GM18502 (cell line): ENCODE data around the gene FGF1.

Experiments used
- ATAC-seq: cut with Tn5 transposase; IDR thresholded peaks from one replicate; pipeline ENCODE4 v1.9.1; 2021; ENCODE audit warnings: mild to moderate bottlenecking; ENCODE audit not compliant: unreplicated experiment, poor library complexity

FGF1 gene

GRCh38 chr5:142697356-142698255 is 11.7 kb upstream of the FGF1 start:
- no peak for ATAC-seq

GRCh38 chr5:142696379-142696778 is 10.5 kb upstream of the FGF1 start:
- no peak for ATAC-seq

DNA sequence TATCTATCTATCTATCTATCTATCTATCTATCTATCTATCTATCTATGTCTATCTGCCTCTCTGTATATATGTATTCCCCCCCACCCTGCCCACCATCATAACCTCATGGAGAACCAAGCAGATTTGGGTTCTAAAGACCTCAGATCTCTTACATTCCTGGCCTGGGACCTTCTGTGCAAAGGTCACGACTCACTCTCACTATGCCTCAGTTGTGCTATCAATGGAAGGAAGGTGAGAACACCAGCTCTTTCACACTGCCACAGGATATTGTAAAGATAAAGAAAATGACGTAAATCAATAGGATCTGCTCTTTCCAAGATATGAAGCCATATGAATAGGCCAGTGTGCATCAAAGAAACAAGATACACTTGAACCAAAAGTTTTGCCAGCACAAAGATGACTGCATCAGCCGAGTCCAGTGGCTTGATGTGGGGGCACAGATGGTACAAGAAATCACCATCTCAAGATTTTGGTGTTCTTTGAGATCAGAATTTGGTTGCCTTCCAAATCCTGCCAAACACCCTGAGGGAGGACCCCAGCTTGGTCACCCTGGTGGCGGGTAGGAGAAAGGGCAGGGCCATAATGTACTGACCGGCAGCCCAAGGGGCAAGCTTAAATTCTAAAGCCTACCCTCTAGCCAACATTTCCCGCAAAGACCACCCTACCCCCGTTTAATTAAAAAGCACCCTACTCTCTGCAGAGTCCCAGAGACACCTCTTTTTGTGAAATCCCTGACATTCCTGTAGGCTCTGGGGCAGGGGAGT is 8.4 kb upstream of the FGF1 start:
- ATAC-seq, result no peak

DNA sequence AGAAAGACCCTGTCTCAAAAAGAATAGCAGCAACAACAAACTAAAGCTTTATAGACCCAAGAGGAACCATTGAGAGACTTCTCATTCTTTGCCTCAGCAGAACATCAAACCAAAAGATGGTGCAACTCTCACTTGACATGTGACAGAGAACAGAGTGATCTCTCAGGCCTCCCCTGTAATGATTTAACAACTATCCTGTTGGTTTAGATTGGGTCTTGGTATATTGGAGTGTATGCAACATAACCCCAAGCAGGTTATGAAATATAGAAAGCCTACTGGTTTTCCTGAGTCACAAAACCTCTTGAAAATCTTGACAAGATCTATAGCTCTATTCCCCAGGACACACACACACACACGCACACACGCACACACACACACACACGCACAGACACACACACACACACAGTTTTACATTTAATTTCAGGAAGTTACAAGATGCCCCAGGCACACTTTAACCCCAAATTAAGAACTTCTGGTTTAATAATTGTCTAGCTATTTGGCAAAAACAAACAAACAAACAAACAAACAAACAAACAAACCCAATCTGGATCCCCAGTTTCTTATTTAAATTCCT is 6.5 kb upstream of the FGF1 start:
- no peak for ATAC-seq

DNA sequence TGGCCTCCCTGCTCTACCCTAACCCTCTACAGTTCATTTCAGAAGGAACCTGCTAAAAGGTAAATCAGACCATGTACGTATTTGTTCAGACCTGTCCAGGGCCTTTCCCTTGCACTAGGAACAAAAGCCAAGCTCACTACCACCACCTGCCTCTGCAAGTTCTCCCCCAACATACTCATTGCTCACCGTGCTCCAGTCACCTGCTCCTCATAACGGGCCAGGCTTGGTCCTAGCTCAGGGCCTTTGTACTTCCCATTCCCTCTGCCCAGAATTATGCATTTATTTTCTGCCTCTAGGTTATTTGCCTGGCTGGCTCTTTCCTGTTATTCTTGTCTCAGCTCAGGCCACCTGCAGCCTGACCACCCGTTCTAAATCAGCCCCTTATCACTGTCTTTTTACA is 4.8 kb upstream of the FGF1 start:
- ATAC-seq, result no peak

DNA sequence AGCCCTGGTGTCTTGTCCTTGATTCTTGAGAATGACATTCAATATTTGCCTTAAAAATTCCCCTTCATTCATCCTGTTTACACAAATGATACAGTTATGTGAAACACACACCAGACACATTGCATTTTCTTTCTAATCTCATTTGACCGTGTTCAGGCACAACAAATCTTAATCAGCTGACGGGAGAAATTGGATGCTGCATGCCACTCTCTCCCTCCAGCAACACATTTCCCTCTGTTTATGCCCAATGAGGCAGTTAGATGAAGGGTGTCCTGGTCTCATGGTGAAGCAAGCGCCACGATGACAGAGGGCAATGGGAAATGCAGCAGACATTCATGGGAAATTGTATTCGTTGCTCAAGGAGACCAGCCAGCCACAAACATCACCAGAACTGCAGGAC is 3.2 kb upstream of the FGF1 start:
- ATAC-seq, result no peak

- ATAC-seq, result no peak
Measured at GRCh38 chr5:142688281-142688989, 2.5 kb upstream of the FGF1 start.

GRCh38 chr5:142686968-142687367 is 1.1 kb upstream of the FGF1 start:
- ATAC-seq, result no peak

- ATAC-seq, result no peak
Measured at GRCh38 chr5:142686210-142686734, 382 bp upstream of the FGF1 start.

- ATAC-seq, result no peak
Measured at GRCh38 chr5:142684508-142685041, 1.3 kb downstream of the FGF1 start.

GRCh38 chr5:142683881-142684505 is 1.9 kb downstream of the FGF1 start:
- no peak for ATAC-seq

- ATAC-seq, result no peak
Measured at GRCh38 chr5:142683116-142683515, 2.8 kb downstream of the FGF1 start.

DNA sequence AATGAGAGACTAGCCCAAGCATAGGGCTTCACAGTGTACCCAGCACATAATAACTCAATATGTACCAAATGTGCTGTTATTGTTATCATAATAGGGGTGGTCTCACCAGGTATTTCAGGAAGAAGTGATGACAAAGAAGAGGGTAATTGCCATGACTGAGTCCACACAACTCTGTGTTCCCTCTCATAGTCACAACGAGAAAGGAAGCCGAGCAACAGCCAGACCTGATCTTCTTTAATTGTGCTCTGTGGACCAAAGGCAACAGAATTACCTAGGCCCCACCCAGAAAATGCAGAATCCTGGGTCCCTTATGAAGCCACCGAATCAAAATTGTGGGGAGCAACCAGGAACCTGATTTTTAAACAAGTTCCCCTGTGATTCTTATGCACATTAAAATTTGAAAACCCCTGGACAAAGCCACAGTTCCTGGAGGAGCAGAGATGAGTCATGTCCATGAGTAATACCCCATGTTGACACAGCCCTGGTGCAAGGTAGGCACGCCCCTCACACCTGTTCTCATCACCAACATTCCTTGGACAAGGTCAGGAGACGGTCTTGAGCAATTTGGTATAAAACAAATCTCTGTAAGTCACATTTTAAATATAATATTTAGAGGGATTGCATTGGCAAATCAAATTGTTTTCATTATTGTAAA is 5.2 kb downstream of the FGF1 start:
- ATAC-seq, result no peak

DNA sequence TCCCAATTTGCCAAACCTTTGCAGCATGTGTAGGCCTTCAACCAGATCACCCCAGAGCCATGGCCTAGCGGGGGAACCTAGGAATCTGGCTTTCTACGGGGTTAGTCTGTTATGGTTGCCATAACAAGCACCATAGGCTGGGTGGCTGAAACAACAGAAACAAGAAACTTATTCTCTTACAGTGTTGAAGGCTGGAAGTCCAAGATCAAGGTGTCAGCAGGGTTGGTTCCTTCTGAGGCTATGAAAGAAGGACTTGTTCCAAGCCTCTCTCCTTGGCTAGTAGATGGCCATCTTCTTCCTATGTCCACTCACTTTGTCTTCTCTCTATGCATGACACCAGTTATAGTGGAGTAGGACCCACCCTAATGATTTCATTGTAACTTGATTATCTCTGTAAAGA is 6.1 kb downstream of the FGF1 start:
- ATAC-seq, result no peak

DNA sequence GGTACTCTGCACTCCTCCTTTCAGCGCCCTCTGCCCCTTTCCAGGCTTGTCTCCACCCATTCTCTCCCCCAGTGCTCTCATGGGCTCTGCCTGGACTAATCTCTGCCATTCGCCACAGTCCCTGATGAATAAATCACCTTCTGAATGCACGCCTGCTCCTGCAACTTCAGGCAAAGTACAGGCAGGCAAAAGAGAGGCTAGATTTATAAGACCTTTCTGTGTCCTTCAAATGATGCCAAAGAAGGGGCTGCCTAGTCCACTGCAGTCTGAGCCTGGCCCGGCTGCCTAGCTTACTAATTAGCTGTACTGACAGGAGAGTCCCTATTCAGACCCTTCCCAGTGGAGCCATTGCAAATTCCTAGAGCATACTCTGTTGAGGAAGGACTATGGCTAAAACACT is 7.4 kb downstream of the FGF1 start:
- no peak for ATAC-seq

DNA sequence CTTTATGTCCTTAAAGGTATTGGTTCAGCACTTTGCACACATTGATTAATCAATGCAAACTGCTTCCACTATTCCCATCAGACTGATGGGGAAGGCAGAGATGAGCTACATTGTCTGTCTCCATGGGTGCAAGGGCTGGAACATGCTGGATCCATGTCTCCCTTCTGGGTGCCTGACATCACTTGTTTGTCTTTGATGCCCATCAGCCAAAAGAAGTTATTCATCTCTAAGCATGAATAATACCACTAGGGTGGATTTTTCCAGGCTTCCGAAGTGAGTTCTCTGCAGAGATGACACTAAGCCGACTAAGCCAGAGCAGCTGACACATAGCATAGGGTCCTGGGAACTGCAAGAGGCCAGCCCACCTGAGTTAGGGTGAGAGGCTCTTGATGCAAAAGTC is 8.7 kb downstream of the FGF1 start:
- ATAC-seq, result no peak

GRCh38 chr5:142676318-142676717 is 9.6 kb downstream of the FGF1 start:
- no peak for ATAC-seq

GRCh38 chr5:142674531-142675469 is 11.1 kb downstream of the FGF1 start:
- no peak for ATAC-seq
